ENCODE data around the gene VPS26C.

The VPS26C gene

DNA sequence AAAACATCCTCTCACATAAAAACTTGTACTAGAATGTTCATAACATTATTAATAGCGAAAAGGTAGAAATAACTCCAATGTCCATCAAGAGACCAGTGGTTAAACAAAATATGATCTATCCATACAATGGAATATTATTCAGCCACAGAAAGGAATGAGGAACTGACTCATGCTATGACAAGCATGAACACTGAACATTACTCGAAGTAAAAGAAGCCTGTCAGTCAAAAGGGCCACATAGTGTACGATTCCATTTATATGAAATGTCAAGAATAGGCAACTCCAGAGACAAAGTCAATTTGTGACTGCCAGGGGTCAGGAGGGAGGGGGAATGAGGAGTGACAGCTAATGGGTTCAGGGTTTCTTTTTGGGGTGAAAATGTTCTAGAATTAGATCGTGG is 2.3 kb downstream of the VPS26C start:
- DNase-seq (ENCODE audit: low read depth in 3 of 3) = no peak

- DNase-seq (ENCODE audit: low read depth in 3 of 3) = no peak
Observed at GRCh38 chr21:37263827-37264600, 3.1 kb downstream of the VPS26C start.

- DNase-seq (ENCODE audit: low read depth in 3 of 3) = no peak
Observed at GRCh38 chr21:37259426-37259825, 7.7 kb downstream of the VPS26C start.

DNA sequence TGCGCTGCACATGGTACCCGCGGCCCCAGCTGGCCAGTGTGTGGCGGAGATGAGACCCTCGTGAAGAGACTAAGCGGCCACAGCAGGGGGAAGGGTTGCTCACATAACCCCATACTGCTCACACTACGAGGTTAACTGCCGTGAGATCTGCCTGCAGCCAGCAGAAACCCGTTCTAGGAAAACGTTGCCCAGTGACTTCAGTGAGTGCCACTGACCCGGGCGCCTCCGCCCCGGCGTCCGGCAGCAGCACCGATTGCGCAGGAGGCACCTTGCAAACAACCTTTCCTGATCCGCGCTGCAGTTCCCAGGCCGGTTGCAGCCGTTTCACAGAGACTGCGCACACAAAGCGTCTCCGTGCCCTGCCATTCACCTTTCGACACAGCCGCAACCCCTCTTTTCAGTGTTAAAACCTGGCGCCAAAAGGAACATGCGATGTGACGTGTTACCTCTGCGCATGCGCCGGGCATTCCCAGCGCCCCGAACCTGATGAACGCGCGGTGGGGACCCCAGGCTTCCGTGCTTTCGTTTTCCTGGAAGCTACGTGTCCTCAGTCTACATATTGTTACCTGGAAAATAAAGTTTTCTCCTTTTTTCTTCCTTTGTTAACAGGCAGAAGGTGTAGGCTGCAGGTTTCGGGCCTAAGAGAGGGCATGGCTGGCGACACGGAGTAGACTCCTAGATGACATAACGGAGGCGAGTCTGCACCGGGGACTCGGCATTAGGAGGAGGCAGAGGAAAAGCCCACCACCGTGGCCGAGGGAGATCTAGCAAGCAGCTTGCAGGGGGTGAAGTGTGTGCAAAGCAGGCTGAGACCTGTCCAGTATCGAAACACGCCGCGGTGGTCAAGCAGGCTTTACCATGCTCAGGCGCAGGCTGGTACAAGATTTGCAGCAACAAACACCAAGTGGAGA is 8.9 kb downstream of the VPS26C start:
- peak; percentile 55 to 64 (median 58) for DNase-seq (ENCODE audit: low read depth in 3 of 3)

DNA sequence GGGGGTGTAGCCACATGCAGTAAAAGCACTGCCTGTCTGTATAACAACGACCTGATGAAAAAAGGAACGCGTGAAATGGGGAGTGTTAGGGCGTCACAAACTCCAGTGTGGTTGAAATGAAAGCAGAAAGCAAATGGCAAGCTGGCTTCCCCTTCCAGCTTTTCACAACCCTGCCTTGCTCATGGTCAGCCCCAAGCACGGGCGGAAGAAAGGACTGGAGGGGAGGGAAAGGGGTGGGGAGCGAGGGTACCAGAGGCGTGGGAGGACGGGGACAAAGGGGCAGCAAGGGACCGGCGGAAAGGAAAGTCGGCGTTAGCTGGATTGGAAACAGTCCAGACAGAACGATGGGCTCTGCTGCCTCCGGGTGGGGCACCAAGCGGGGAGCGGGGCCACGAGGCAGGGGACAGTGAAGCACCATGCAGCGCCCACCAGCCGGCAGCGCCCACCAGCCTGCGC is 9.6 kb downstream of the VPS26C start:
- no peak for DNase-seq (ENCODE audit: low read depth in 3 of 3)

DNA sequence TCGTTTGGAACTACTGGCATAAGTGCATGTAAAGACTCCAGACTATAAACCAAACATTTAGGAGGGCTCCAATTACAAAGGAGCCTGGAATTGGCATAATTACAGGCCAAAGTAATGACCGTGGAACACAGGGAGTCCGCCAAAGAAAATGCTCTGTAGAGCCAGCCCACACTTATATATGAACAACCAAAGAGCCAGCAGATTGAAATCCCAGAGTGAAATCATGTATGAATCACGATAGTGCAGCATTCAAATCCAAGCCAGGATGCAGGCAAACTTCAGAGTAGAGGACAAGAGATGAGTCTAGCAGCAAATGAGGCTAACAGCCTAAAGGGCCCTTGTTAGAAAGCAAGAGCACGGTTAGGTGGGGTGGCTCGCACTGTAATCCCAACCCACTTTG is 13.1 kb downstream of the VPS26C start:
- no peak for DNase-seq (ENCODE audit: low read depth in 3 of 3)

DNA sequence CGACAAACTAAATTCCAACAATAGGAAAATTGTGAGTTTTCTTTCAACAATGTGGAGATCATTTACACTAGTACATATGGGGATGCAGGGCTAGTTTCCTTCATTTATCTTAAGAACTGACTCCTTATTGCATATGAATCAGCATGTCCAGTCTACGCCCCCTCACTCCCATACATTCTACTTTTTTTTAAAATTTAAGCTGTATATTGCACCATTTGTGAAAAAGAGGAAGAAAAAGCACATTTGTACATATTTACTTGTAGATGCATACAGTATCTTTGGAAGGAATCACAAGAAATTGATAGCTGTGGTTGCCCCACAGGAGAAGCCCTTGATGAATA is 15.9 kb downstream of the VPS26C start:
- DNase-seq (ENCODE audit: low read depth in 3 of 3) = no peak

DNA sequence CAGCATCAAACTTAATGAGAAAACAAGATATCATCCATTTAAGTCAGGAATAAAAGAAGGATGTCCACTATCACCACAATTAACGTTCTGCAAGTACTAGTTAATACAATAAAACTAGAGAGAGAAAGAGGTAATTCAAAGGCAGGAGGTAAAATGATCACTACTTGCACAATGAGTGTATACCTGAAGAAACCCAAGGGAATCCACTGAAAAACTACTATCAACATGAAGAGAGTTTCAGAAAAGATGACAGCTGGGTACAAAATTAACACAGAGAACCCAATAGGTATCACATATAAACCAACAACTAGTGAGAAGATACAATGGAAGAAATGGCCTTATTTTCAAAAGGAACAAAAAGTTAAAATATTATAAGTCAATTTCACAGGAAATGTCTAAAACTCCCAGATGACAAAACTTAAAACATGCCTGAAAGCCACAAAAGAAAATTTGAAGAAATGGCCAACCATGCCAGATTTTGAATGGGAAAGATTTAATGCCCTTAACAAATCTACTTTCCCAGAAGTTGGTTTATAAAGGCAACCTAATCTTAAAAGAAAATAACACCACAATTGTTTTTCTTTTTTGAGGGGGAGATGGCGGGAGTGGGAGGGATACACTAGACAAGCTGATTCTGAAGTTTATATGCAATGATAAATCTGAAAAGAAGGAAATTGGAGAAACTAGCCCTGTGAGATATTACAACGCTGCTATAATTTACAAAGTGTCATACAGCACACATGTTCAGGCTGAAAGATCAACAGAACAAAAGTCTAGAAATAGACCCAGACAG is 17.8 kb downstream of the VPS26C start:
- no peak for DNase-seq (ENCODE audit: low read depth in 3 of 3)

- no peak for DNase-seq (ENCODE audit: low read depth in 3 of 3)
Observed at GRCh38 chr21:37248298-37248697, 18.8 kb downstream of the VPS26C start.

DNA sequence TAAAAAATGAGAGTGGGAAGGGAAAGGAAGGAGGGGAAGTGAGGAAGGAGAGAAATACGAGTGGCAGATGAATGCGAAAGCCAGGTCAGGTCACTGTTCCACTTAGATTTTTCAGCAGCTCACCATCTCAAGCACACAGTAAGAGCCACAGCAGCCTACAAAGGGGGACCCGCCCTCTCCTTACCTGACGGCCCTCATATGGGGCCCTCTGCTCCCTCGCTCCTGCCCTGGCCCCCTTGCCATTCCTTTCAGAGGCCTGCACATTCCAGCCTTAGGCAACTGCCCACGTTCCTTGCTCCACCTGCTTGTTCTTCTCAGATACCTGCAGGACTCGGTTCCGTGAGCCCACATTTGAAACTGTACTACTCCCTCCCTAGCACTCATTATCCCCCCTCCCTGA is 22.0 kb downstream of the VPS26C start:
- no peak for DNase-seq (ENCODE audit: low read depth in 3 of 3)

- DNase-seq (ENCODE audit: low read depth in 3 of 3) = no peak
Observed at GRCh38 chr21:37244501-37245095, 22.5 kb downstream of the VPS26C start.

GRCh38 chr21:37243961-37244360 is 23.2 kb downstream of the VPS26C start:
- no peak for DNase-seq (ENCODE audit: low read depth in 3 of 3)

DNA sequence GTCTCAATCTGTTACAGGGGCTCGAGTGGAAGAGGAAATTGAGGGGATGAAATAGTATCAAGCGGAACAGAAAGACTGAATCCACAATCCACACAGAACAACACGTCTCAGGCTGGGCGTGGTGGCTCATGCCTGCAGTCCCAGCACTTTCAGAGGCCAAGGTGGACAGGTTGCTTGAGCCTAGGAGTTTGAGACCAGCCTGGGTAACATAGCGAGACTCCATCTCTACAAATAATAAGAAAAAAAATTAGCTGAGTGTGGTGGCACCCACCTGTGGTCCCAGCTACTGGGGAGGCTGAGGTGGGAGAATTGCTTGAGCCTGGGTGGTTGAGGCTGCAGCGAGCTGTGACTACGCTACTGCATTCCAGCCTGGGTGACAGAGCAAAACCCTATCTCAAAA is 25.7 kb downstream of the VPS26C start:
- no peak for DNase-seq (ENCODE audit: low read depth in 3 of 3)

DNA sequence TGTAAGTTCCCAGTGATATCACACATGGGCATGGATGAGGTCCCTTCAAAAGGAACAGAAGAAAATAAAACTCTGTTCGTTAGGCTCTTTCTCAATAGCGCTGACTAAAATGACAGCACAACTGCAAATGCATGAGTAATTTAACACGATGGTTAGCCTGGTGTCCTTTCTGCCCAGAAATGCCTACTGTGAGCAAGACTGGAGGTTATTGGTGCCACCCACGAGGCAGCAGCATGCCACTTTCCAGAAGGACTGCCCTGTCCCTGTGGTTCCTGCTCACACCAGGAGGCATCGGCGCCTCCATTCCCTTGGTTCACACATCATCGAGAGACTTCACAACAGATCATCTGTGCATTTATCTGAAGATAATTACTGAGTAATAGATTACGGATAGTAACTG is 26.2 kb downstream of the VPS26C start:
- no peak for DNase-seq (ENCODE audit: low read depth in 3 of 3)

DNA sequence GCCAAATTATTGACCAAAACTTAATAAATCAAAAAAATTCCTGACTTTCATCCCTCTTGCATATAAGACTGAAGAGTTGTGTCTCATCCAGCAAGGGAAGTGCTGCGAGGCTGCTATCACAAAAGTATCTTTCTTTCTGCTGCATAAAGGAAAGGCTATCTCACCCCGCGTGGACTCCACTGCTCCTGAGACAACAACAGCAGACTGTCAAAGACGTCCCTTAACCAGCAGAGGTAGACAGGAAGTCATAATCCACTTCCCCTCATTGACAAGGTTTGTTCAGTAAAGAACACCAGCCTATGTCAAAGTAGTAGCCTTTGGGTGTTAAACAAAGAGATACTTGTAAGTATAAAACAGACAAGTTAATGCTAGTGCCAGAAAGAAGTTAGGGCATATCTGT is 29.4 kb downstream of the VPS26C start:
- DNase-seq (ENCODE audit: low read depth in 3 of 3) = no peak

DNA sequence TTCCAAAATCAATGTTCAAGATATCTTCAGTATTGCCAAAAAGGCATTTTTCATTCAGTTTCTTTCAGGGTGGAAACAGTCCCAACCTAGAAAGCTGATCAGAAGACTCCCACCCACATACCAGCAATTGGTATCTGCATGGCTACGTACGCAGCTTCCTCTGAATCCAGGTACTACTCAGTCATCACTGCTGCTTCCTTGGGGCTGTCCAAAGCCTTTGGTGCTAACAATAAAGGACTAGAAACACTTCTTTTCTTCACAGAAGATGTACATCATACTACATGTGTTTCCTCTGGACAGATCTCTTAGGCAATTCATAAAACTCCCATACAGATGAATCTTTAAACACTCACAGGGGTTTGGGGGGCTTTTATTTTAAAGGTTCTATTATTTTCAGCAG is 29.8 kb downstream of the VPS26C start:
- no peak for DNase-seq (ENCODE audit: low read depth in 3 of 3)

GRCh38 chr21:37233551-37234146 is 33.5 kb downstream of the VPS26C start:
- no peak for DNase-seq (ENCODE audit: low read depth in 3 of 3)

GRCh38 chr21:37232274-37233018 is 34.7 kb downstream of the VPS26C start:
- no peak for DNase-seq (ENCODE audit: low read depth in 3 of 3)

DNA sequence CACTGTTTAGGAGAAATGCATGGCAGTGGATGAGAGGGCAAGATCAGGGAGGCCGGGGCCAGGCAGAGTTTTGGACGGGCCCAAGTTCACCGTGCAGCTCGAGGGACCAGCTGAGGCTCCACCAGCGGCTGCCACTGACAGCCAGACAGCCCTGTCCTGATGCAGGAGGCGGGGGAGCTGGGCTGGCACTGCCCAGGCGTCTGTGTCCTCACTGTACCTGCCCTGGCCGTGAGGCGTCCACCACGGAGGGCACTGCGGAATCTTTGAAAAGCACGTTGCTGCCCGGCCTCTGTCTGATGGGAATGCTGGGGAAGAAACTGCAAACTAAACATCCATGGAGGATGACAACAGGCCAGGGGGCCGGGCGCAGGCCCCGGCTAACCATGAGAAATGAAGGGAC is 35.5 kb downstream of the VPS26C start:
- no peak for DNase-seq (ENCODE audit: low read depth in 3 of 3)

DNA sequence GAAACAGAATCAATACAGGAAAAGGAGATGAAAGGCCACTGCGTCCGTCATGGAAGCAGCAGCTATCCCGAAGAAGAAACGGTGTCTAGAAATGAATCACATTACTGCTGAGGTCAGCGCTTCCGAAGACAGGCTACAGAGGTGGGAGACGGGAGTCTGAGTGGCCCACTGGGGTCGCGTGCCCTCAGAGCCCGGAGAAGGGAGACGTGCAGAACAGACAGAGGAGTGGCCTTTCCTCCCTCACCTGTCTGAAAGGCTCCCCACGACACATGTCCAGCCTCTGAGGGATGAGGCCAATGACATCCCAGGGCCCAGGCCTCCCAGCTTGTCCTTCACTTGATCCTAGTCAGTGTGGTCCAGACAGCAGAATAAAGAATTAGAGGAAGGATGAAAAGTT is 35.9 kb downstream of the VPS26C start:
- DNase-seq (ENCODE audit: low read depth in 3 of 3) = no peak
